HK-2 (cell line): ENCODE data around the gene SCN4A.
A peak's percentile ranks its signal among the peaks of the same experiment; 100 is the strongest.
"Not testable (repeated sequence)": the region's sequence is repeated elsewhere in the genome, so short reads cannot be mapped to it uniquely, and the experiment has no call there.

Experiments used
- DNase-seq: peaks from one replicate; pipeline ENCODE4 v3.0.0-alpha.2; 2018; ENCODE audit not compliant: unreplicated experiment

Gene SCN4A

GRCh38 chr17:63916566-63917185 lies 56.0 kb downstream of the SCN4A start:
- DNase-seq, result no peak

DNA sequence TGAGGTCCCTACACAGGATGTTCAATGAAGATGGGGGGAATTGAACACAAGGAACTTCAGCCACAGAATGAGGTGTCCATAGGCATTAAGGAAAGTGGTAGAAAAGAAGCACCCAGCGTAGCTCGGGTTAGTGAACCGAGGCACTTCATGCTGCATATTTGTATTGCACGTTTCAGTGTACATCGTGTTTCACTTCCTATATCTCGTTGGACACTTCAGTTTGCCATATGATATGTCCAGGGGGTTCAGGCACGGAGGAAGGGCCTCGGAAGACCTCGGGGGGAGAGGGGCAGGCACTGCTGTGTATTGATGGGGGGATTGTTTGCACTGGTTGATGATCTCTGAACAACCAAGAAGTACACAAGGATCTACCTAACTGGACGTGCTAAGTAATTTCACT lies 57.0 kb downstream of the SCN4A start:
- not testable (repeated sequence) for DNase-seq

GRCh38 chr17:63914471-63914870 lies 58.2 kb downstream of the SCN4A start:
- no peak for DNase-seq

DNA sequence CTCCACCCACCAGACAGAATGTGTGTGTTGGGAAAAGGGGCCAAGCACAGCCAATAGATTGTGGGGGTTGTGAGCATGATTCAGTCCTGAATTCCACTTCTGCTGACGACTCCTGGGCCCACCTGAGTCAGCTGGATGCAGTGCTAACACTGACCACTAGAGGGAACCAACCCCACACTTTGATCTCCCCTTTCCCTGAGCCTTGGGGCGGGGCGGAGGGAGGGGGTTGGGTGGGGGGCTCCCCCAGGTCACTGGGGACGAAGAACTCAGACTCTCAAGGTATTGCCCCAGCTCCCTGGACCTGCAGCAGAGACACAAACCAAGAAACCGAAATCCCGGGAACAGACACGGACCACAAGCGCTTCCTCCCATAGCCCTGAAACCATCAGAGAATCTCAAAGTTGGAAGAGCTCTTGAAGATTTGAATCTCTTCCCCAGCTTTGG lies 61.0 kb downstream of the SCN4A start:
- DNase-seq, result peak; percentile 51

- DNase-seq, result no peak
Measured at GRCh38 chr17:63911041-63911635, 61.6 kb downstream of the SCN4A start, which contains the start of gene CSHL1. Gene CSHL1 (minus strand): TSS chr17:63911258. CDS start chr17:63911196, 62 bp downstream.

DNA sequence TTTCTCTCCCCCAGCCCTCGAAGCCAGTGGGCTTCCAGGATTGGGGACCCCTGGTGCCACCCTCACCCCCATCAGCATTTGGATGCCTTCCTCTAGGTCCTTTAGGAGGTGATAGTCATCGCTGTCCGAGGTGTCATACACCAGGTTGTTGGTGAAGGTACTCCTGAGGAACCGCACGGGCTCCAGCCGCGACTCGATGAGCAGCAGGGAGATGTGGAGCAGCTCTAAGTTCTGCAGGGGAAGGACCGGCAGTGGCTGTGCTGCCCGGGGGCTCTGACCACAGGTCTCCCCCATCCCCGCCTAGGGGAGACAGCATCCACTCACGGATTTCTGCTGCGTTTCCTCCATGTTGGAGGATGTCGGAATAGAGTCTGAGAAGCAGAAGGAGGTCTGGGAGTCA lies 62.6 kb downstream of the SCN4A start:
- no peak for DNase-seq

GRCh38 chr17:63909586-63909985 lies 63.1 kb downstream of the SCN4A start:
- DNase-seq, result not testable (repeated sequence)

- not testable (repeated sequence) for DNase-seq
Measured at GRCh38 chr17:63907161-63907778, 65.4 kb downstream of the SCN4A start.

GRCh38 chr17:63904796-63905195 lies 67.9 kb downstream of the SCN4A start:
- DNase-seq, result not testable (repeated sequence)

DNA sequence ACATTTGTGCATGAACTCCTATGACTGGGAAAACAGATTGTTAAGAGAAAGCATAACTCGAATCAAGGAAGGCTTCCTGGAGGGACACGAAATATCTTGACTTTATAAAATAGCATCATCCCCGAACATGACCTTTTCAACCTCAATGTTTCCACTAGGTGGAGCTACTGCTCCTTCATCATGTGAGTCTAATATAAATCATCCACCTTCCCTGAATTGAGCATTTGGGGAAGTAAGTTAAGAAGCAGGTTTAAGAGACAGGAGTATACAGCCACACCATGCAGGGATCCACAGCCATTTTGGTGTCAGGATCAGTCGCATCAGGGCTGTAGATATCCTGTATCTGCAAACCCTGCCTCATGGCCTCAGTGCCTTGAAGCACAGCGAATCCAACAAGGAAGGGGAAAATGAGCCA lies 68.9 kb downstream of the SCN4A start:
- DNase-seq, result not testable (repeated sequence)

GRCh38 chr17:63901971-63902370 lies 70.7 kb downstream of the SCN4A start:
- not testable (repeated sequence) for DNase-seq

DNA sequence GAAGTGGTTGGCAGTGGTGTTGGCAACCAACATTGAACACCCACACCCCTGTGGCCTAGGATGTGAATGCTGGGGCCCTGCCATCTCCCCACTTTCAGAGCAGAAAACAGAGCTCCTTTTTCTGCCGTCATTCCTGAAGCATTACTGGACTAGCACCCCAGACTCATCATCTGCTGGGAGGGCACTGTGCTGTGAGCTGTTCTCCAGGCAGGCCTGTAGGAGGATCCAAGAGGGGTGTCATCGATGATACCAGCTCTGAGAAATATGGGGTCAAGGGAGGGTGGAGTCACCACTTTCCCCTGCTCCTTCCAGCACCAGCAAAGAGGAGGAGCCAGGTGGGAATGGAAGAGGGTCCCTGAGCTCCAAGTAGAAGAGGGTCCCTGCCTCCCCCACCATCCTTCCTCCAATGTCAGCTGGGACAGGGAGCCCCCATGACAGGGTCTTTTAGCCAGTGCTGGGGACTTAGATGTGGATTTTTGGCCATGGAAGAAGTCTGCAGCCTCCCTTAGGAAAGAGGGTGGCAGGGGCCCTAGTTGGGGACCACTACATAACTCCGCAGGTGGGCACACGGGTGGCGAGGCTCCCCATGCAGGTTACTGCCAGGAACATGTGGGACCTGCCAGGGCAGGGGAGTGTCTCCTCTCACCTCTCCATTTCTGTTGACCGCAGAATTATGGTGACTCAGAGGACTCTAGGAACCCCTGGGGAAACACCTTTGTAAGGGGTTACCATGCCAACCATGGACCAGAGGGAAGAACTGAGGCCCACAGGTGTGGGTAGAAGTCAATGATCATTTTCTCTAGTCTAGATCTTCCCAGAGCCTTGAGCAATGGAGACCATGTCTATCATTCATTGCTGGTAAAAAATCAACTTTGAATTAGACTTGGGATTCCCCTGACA lies 73.6 kb downstream of the SCN4A start:
- not testable (repeated sequence) for DNase-seq

GRCh38 chr17:63896524-63897354 lies 76.0 kb downstream of the SCN4A start, which contains the start of gene CSH1:
Gene CSH1 (minus strand): TSS chr17:63896574. CDS start chr17:63896511, 63 bp downstream.
- DNase-seq, result not testable (repeated sequence)

GRCh38 chr17:63894821-63895220 lies 77.9 kb downstream of the SCN4A start:
- not testable (repeated sequence) for DNase-seq

- DNase-seq, result not testable (repeated sequence)
Measured at GRCh38 chr17:63894021-63894420, 78.7 kb downstream of the SCN4A start.

DNA sequence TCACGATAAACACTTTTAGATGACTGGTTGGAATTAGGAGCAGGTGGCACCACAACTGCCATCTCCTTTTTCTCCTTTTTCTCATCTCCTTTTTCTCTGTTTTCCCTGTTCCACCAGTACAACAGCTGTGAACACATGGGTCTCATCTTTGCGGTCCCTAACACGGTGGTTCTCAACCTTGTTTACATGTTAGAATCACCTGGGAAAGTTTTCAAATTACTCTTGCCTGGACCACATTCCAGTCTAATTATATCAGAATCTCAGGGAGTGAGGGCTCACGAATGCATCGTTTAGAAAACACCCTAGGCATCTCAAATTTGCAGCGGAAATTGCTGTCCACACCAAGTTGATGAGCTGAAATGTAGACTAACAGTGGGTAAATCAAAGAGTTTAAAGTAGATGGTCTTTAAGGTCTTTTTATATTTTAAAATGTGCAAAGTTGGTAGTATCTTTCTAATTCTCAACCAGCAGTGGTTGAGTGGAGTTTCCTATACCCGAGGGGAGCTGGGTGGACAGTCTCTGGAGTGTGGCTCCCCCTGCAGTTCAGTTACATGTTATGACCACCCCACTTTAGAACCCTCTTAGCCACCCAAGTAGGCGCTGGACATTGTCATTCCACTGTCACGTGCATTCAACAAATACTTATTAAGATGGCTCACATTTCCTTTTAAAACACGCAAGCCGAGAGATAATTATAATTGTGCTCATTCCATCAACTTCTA lies 80.2 kb downstream of the SCN4A start:
- not testable (repeated sequence) for DNase-seq

DNA sequence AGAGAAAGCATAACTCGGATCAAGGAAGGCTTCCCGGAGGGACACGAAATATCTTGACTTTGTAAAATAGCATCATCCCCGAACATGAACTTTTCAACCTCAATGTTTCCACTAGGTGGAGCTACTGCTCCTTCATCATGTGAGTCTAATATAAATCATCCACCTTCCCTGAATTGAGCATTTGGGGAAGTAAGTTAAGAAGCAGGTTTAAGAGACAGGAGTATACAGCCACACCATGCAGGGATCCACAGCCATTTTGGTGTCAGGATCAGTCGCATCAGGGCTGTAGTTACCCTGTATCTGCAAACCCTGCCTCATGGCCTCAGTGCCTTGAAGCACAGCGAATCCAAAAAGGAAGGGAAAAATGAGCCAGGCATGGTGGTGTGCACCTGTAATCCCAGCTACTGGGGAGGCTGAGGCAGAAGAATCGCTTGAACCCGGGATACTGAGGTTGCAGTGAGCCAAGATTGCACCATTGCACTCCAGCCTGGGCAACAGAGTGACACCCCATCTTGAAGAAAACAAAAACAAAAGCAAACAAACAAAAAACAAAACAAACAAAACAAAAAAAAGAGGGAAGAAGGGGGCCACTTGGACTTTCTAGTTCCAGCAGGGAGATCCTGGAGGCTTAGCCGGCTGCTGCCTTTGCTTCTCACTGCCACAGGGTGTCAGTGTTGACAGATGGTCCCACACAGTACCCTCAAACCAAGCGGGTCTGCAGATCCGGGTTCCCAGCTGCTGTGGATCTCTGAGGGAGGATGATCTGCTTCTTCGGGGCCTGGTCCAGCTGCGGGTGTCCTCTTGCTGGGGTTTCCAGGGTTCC lies 83.5 kb downstream of the SCN4A start:
- DNase-seq, result not testable (repeated sequence)
